Measurements from ENCODE around the gene SH3BP5L.

Gene SH3BP5L

GRCh38 chr1:248825573-248825908 lies 174 bp downstream of the SH3BP5L start:
- no peak for DNase-seq

GRCh38 chr1:248825136-248825535 lies 579 bp downstream of the SH3BP5L start:
- DNase-seq = peak; percentile 20

- DNase-seq = no peak
Observed at GRCh38 chr1:248824701-248825100, 1.0 kb downstream of the SH3BP5L start.

- DNase-seq = no peak
Observed at GRCh38 chr1:248824301-248824700, 1.4 kb downstream of the SH3BP5L start.

GRCh38 chr1:248823517-248824001 lies 2.2 kb downstream of the SH3BP5L start:
- peak; percentile 51 for DNase-seq

- DNase-seq = no peak
Observed at GRCh38 chr1:248822148-248823032, 3.3 kb downstream of the SH3BP5L start.

GRCh38 chr1:248821641-248822040 lies 4.1 kb downstream of the SH3BP5L start:
- DNase-seq = no peak

GRCh38 chr1:248821101-248821500 lies 4.6 kb downstream of the SH3BP5L start:
- peak; percentile 97 for DNase-seq

GRCh38 chr1:248820041-248820585 lies 5.6 kb downstream of the SH3BP5L start:
- no peak for DNase-seq

GRCh38 chr1:248818505-248819374 lies 7.0 kb downstream of the SH3BP5L start:
- no peak for DNase-seq

- no peak for DNase-seq
Observed at GRCh38 chr1:248817065-248817464, 8.7 kb downstream of the SH3BP5L start.

- no peak for DNase-seq
Observed at GRCh38 chr1:248816042-248816851, 9.5 kb downstream of the SH3BP5L start.

GRCh38 chr1:248815407-248816034 lies 10.2 kb downstream of the SH3BP5L start:
- no peak for DNase-seq

- DNase-seq = no peak
Observed at GRCh38 chr1:248814351-248814750, 11.4 kb downstream of the SH3BP5L start.

- DNase-seq = no peak
Observed at GRCh38 chr1:248813546-248813945, 12.2 kb downstream of the SH3BP5L start.

GRCh38 chr1:248812736-248813425 lies 12.8 kb downstream of the SH3BP5L start:
- no peak for DNase-seq

GRCh38 chr1:248811514-248812490 lies 13.9 kb downstream of the SH3BP5L start:
- no peak for DNase-seq

- DNase-seq = peak; percentile 47
Observed at GRCh38 chr1:248810727-248811513, 14.8 kb downstream of the SH3BP5L start.
